ENCODE measurements around the gene MYBPC3. TPM values are rescaled to one million over a fixed set of nuclear protein-coding genes. Genes with fewer than 3 reads are reported as not detected.

The MYBPC3 gene
- total RNA-seq, 1 donor from 2014 or later: not detected

DNA sequence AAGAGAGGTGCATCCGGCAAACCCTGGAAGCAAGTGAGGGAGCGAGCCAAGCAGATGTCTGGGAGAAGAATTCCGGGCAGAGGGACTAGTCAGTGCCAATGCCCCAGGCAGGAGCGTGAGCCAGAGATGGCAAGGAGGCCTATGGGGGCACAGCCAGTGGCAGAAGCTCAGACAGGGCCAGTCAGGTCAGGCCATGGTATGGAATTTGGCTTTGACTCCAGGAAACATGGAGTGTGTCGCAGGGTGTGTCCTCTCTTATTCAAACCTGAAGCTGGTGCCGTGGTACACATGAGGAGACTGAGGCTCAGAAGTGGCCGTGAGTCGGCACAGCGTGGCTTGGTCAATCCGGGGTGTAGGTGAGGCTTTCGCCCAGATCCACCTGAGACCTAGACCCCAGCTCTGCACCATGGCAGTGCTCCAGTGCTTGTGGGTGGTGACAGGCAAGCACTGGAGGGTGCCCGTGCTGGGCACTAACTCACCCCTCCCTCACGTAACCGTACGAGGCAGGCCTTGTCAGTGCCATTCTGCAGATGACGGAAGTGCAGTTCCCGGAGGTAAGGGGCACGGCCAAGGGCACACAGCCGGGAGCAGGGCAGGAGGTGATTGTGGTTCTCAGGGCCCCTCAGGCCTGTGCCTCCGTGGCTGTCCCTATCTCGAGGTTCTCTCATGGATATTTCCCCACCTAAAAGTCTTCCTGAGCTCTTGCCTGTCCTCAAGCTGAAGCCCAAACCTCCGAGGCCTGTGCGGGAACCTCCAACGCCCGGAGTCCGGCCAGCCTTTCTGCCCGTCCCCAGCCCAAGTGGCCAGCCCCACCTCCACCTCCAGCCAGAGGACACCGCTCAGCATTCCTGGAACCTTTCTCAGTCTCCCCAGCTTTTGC, 36.4 kb upstream of the MYBPC3 start:
- no peak for DNase-seq (ENCODE audit: low read depth)
- no peak overlapping the region for H3K4me3 ChIP-seq (ENCODE audit: low read depth, low read length)
- TF ChIP-seq CTCF (IDR thresholded peaks at IDR 0.05; ENCODE audit: insufficient read depth, low read length, poor library complexity, severe bottlenecking): no peak
- no peaks in the 10 kb centered on the region for H3K27me3 ChIP-seq (ENCODE audit: control insufficient read depth, insufficient read depth, low read length)
- H3K36me3 ChIP-seq (ENCODE audit: control insufficient read depth, insufficient read depth, low read length): no peaks in the 10 kb centered on the region

DNA sequence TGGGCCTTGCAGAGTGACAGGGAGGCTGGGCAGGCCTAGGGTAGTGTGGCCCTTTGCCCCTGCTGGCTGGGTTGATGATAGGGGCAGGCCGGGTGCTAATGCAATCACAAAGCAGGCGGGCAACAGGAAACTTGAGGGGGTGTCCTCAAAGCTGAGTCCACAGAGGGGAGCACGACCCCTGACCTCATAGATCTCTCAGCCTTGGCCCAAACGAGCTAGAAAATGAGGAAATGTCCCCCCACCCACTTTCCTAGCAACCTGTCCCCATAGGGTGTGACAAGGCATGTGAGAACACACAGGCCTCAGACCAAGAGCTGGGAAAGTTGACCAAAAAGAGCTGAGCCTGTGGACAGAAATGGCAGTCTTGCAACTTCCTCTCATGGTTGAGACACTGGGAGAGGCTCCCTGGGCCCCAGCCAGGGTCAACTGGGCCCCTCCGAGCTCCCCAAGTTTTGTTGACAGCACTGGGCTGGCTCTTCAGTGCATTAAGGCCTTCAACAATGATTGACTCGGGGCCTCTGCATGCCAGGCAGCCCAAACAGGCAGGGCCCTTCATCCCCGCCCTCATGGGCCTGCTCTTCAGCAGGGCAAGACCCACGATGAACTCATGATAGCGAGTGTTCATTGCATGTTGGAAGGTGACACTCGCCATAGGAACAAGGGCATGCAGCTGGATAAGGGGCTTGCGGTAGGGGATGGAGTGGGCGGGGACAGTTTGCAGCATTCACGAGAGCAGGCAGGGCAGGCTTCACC, 35.6 kb upstream of the MYBPC3 start:
- H3K27me3 ChIP-seq (ENCODE audit: control insufficient read depth, insufficient read depth, low read length): peaks cover 4% of the 10 kb centered on the region
- no peak for TF ChIP-seq CTCF (IDR thresholded peaks at IDR 0.05; ENCODE audit: insufficient read depth, low read length, poor library complexity, severe bottlenecking)
- H3K36me3 ChIP-seq (ENCODE audit: control insufficient read depth, insufficient read depth, low read length): no peaks in the 10 kb centered on the region
- H3K4me3 ChIP-seq (ENCODE audit: low read depth, low read length): no peak overlapping the region
- no peak for DNase-seq (ENCODE audit: low read depth)

DNA sequence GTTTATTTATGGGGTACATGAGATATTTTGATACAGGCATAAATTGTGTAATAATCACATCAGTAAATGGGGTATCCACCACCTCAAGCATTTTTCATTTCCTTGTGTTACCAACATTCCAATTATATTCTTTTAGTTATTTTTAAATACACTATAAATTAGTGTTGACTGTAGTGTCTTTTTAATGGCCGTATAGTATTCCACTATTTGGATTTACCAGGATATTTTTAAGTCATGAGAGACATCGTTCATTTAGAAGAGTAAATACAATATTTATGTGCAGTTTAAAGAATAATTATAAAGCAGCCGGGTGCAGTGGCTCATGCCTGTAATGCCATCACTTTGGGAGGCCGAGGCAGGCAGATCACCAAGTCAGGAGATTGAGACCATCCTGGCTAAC, 32.0 kb upstream of the MYBPC3 start:
- peaks cover 4% of the 10 kb centered on the region for H3K27me3 ChIP-seq (ENCODE audit: control insufficient read depth, insufficient read depth, low read length)
- DNase-seq (ENCODE audit: low read depth): no peak
- TF ChIP-seq CTCF (IDR thresholded peaks at IDR 0.05; ENCODE audit: insufficient read depth, low read length, poor library complexity, severe bottlenecking): no peak

GRCh38 chr11:47383071-47383470, 30.6 kb upstream of the MYBPC3 start:
- TF ChIP-seq CTCF (IDR thresholded peaks at IDR 0.05; ENCODE audit: insufficient read depth, low read length, poor library complexity, severe bottlenecking): no peak
- peaks cover 4% of the 10 kb centered on the region for H3K27me3 ChIP-seq (ENCODE audit: control insufficient read depth, insufficient read depth, low read length)
- no peak overlapping the region for H3K4me3 ChIP-seq (ENCODE audit: low read depth, low read length)
- H3K36me3 ChIP-seq (ENCODE audit: control insufficient read depth, insufficient read depth, low read length): no peaks in the 10 kb centered on the region
- DNase-seq (ENCODE audit: low read depth): no peak

More for the DNA sequence above, 32.0 kb upstream of the MYBPC3 start:
- Histone ChIP-seq H3K36me3 (ENCODE audit: control insufficient read depth, insufficient read depth, low read length) (no peaks in the 10 kb centered on the region), H3K4me3 (ENCODE audit: low read depth, low read length) (no peak overlapping the region)

DNA sequence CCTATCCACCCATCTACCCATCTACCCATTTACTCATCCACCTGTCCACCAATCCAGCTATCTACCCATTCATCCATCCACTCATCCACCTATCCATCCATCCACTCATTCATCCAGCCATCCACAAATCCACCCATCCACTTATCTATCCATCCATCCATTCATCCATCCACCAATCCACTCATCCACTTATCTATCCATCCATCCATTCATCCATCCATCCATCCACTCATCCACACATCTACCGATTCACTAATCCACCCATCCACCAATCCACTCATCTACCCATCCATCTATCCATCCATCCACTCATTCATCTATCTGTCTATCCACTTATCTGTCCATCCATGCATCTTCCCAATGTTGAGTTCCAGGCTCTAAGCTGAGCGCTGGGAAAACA, 27.6 kb upstream of the MYBPC3 start:
- Histone ChIP-seq H3K36me3 (ENCODE audit: control insufficient read depth, insufficient read depth, low read length) (no peaks in the 10 kb centered on the region), H3K27me3 (ENCODE audit: control insufficient read depth, insufficient read depth, low read length) (peaks cover 4% of the 10 kb centered on the region), H3K4me3 (ENCODE audit: low read depth, low read length) (no peak overlapping the region)
- TF ChIP-seq CTCF (IDR thresholded peaks at IDR 0.05; ENCODE audit: insufficient read depth, low read length, poor library complexity, severe bottlenecking): no peak
- DNase-seq (ENCODE audit: low read depth): no peak

All from kidney epithelial cell (primary cell).